SU-DHL-6 (cell line): ENCODE data around the gene TOM1L2.

Experiments
- H2AFZ ChIP-seq: fragments of 200-600 bp; sonication (generic); 2 replicates; pipeline ENCODE4 v1.6.1; 2014; ENCODE audit warnings: low read depth, mild to moderate bottlenecking, moderate library complexity, mixed read lengths, antibody characterized with exemption, low read length; ENCODE audit not compliant: severe bottlenecking
- H3F3A ChIP-seq: fragments of 200-600 bp; shearing (Covaris generic); 2 replicates; pipeline ENCODE4 v1.6.0; 2016; ENCODE audit warnings: antibody characterized with exemption, mild to moderate bottlenecking; ENCODE audit not compliant: insufficient read depth
- H3K27ac ChIP-seq: fragments of 200-600 bp; sonication (generic); 2 replicates; pipeline ENCODE4 v1.5.1; 2016; ENCODE audit warnings: low read depth, mild to moderate bottlenecking, low read length, moderate library complexity, mixed read lengths
- H3K27me3 ChIP-seq: fragments of 200-600 bp; sonication (generic), shearing (Covaris generic); 2 replicates; pipeline ENCODE4 v1.6.0; 2014; ENCODE audit warnings: mild to moderate bottlenecking, low read length
- H3K36me3 ChIP-seq: fragments of 200-600 bp; sonication (generic); 2 replicates; pipeline ENCODE4 v1.6.1; 2014; ENCODE audit warnings: mild to moderate bottlenecking, low read length, mixed read lengths
- H3K4me2 ChIP-seq: fragments of 300-600, 200-600 bp; shearing (Covaris generic), sonication (generic); 2 replicates; pipeline ENCODE4 v1.6.0; 2014; ENCODE audit warnings: low read length, low read depth, mild to moderate bottlenecking; ENCODE audit not compliant: poor library complexity, severe bottlenecking
- H3K4me3 ChIP-seq: fragments of 200-600 bp; sonication (generic); 2 replicates; pipeline ENCODE4 v1.5.1; 2014; ENCODE audit warnings: antibody characterized with exemption, low read length, mild to moderate bottlenecking, mixed read lengths; ENCODE audit not compliant: insufficient read depth, poor library complexity, severe bottlenecking
- H3K79me2 ChIP-seq: fragments of 200-600 bp; sonication (generic); 2 replicates; pipeline ENCODE4 v1.6.1; 2014; ENCODE audit warnings: mild to moderate bottlenecking, low read length, moderate library complexity; ENCODE audit not compliant: insufficient read depth
- H3K9ac ChIP-seq: fragments of 200-600 bp; sonication (generic); 2 replicates; pipeline ENCODE4 v1.7.0; 2014; ENCODE audit warnings: mild to moderate bottlenecking, low read length
- H3K9me2 ChIP-seq: fragments of 200-600 bp; sonication (generic); replicated peaks from 2 replicates; pipeline ENCODE4 v1.6.1; 2014; ENCODE audit warnings: low read length; ENCODE audit not compliant: insufficient read depth
- H3K9me3 ChIP-seq: fragments of 200-600 bp; sonication (generic); 2 replicates; pipeline ENCODE4 v1.6.1; 2014; ENCODE audit warnings: low read length, mixed read lengths; ENCODE audit not compliant: insufficient read depth
- H4K20me1 ChIP-seq: fragments of 200-600 bp; sonication (generic); 2 replicates; pipeline ENCODE4 v1.6.1; 2014; ENCODE audit warnings: low read depth, mild to moderate bottlenecking, antibody characterized with exemption, low read length, moderate library complexity, mixed read lengths
- EZH2phosphoT487 ChIP-seq: fragments of 200-600 bp; sonication (generic), shearing (Covaris generic); conservative IDR thresholded peaks from 2 replicates; pipeline ENCODE4 v1.6.1; 2018; ENCODE audit warnings: mild to moderate bottlenecking, antibody characterized with exemption, low read length, moderate library complexity, mixed read lengths
- TF ChIP-seq, protein P1 (sequence below): fragments of 200-600 bp; sonication (generic); IDR thresholded peaks from one replicate; pipeline ENCODE4 v1.5.1; 2017; ENCODE audit warnings: antibody characterized with exemption, mild to moderate bottlenecking, low read length, moderate library complexity; ENCODE audit not compliant: insufficient read depth, poor library complexity, severe bottlenecking

The TOM1L2 gene

DNA sequence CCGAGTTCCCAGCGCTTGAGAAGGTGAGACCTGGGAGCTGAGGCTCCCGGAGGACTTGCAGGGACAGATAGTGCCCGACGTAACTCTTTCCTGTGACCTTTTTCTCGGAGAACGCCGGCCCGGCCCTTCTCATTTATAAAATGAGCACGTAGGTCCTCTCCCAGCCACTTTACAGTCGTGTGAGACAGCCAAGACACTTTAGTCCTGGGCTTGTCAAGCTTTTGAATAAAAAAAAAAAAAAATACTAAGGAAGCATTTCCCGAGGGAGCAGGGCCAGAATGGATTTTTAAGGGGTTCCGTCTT lies 703 bp upstream of the TOM1L2 start:
- Histone ChIP-seq H2AFZ (peak overlapping the region; percentile 66), H3K4me2 (peak overlapping the region; percentile 72), H3K9me2 (no peaks in the 10 kb centered on the region), H4K20me1 (no peaks in the 10 kb centered on the region; the same call in 1 of the 2 replicates), H3F3A (no peaks in the 10 kb centered on the region), H3K79me2 (no peaks in the 10 kb centered on the region), H3K36me3 (no peaks in the 10 kb centered on the region), H3K9me3 (no peaks in the 10 kb centered on the region), H3K27me3 (no peaks in the 10 kb centered on the region), H3K9ac (peak overlapping the region; percentile 16; the same call in 1 of the 2 replicates), H3K27ac (no peak overlapping the region), H3K4me3 (peak overlapping the region; percentile 57)
- TF ChIP-seq, protein P1, sequence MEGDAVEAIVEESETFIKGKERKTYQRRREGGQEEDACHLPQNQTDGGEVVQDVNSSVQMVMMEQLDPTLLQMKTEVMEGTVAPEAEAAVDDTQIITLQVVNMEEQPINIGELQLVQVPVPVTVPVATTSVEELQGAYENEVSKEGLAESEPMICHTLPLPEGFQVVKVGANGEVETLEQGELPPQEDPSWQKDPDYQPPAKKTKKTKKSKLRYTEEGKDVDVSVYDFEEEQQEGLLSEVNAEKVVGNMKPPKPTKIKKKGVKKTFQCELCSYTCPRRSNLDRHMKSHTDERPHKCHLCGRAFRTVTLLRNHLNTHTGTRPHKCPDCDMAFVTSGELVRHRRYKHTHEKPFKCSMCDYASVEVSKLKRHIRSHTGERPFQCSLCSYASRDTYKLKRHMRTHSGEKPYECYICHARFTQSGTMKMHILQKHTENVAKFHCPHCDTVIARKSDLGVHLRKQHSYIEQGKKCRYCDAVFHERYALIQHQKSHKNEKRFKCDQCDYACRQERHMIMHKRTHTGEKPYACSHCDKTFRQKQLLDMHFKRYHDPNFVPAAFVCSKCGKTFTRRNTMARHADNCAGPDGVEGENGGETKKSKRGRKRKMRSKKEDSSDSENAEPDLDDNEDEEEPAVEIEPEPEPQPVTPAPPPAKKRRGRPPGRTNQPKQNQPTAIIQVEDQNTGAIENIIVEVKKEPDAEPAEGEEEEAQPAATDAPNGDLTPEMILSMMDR, result no peak
- no peak for TF ChIP-seq EZH2phosphoT487

DNA sequence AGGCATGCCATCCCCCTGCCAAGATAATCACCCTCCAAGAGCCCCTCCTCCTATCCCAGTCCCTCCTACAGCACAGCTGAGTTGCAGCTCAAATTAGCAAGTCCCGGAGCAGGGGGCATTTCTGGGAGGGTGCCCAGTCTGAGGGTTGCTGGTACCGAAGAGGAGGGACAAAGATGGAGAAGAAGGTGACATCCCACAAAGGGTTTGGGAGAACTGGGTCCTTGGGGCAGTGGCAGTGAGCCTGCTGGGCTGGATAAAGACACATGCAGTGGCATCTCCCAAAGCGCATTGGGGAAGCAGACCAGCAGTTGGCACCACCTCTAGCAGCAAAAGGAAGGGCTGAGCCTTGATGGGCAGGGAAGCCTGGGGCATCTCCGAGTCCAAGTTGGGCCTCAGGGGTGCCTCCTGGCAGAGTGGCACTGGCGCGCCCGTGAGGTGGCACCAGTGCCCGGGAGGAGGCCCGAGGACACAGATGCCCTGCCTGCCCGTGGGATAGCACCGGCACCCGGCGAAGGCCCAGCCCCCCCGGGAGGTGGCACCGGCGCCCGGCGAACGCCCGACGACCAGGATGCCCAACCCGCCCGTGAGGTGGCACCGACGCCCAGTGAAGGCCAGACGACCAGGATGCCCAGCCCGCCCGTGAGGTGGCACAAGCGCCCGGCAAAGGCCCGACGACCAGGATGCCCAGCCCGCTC lies 622 bp downstream of the TOM1L2 start:
- peak overlapping the region; percentile 58 for H3K4me2 ChIP-seq
- no peaks in the 10 kb centered on the region for H3K36me3 ChIP-seq
- no peaks in the 10 kb centered on the region for H3K79me2 ChIP-seq
- no peaks in the 10 kb centered on the region for H3F3A ChIP-seq
- no peaks in the 10 kb centered on the region for H3K9me3 ChIP-seq
- peak overlapping the region; percentile 84 for H2AFZ ChIP-seq
- TF ChIP-seq, protein P1, result no peak
- no peak for TF ChIP-seq EZH2phosphoT487
- no peaks in the 10 kb centered on the region for H3K27me3 ChIP-seq
- peak overlapping the region; percentile 67 for H3K4me3 ChIP-seq
- H4K20me1 ChIP-seq, result no peaks in the 10 kb centered on the region; the same call in 1 of the 2 replicates
- no peaks in the 10 kb centered on the region for H3K9me2 ChIP-seq
- H3K9ac ChIP-seq, result peak overlapping the region; percentile 63
- no peak overlapping the region for H3K27ac ChIP-seq

DNA sequence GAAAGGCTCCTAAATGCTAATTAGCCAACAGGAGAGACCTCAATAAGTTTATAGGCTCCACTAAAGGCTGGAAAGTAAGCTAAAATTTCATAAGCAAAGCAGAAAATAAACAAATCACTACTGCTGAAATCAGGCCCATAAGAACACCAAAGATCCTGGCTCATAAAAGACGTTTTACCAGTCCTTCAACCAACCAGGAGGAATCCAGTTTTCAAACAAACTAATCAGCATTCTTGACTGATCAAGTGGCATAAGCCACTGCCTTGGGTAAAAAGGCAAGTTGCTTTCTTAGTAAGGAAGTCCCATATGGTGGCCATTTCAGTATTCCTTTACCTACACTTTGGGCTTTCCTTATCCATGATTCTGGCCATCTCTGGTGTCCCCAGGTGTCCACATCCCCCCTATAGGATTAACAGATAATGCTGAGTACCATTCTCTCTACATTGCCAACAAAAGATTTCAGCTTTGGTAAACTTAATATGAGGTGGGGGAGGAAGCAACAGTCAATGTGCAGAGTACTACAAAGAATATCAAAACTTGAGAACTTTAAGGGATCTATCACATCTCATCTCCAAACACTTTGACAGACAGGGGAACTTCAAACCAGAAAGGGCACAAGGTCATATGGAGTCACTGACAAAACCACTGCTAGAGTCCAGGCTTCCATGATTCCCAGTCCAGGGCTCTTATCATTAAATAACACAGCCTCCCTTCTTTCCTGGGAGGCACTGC lies 1.3 kb downstream of the TOM1L2 start:
- no peaks in the 10 kb centered on the region for H3K79me2 ChIP-seq
- TF ChIP-seq, protein P1, result no peak
- no peak for TF ChIP-seq EZH2phosphoT487
- peak overlapping the region; percentile 67 for H3K4me3 ChIP-seq
- H3K27me3 ChIP-seq, result no peaks in the 10 kb centered on the region
- no peaks in the 10 kb centered on the region for H3K9me3 ChIP-seq
- no peaks in the 10 kb centered on the region for H3K36me3 ChIP-seq
- H3F3A ChIP-seq, result no peaks in the 10 kb centered on the region
- peak overlapping the region; percentile 58 for H3K4me2 ChIP-seq
- H3K9me2 ChIP-seq, result no peaks in the 10 kb centered on the region
- no peaks in the 10 kb centered on the region; the same call in 1 of the 2 replicates for H4K20me1 ChIP-seq
- H3K27ac ChIP-seq, result no peak overlapping the region
- 0 out of 2 replicates have a peak overlapping the region, but pooled peaks have one; percentile 63 for H3K9ac ChIP-seq
- no peak overlapping the region for H2AFZ ChIP-seq
